HG03520 (cell line): ENCODE measurements around the gene SLC30A10.
"Not testable (repeated sequence)": the region's sequence is repeated elsewhere in the genome, so short reads cannot be mapped to it uniquely, and the experiment has no call there.

Source experiments
- ATAC-seq: cut with Tn5 transposase; IDR thresholded peaks from one replicate; pipeline ENCODE4 v1.9.1; 2021; ENCODE audit warnings: mild to moderate bottlenecking, moderate library complexity; ENCODE audit not compliant: unreplicated experiment

SLC30A10 gene

GRCh38 chr1:219927956-219928790, at the start of gene SLC30A10:
SLC30A10 (minus strand) TSS chr1:219928557; CDS start chr1:219928440, 117 bp downstream.
- no peak for ATAC-seq

GRCh38 chr1:219973213-219973612, 44.9 kb upstream of the SLC30A10 start:
- no peak for ATAC-seq

- no peak for ATAC-seq
Measured at GRCh38 chr1:219967361-219967760, 39.0 kb upstream of the SLC30A10 start.

GRCh38 chr1:219966071-219966349, 37.7 kb upstream of the SLC30A10 start:
- ATAC-seq: no peak

- ATAC-seq: no peak
Measured at GRCh38 chr1:219965285-219966070, 37.1 kb upstream of the SLC30A10 start.

- ATAC-seq: no peak
Measured at GRCh38 chr1:219963432-219963831, 35.1 kb upstream of the SLC30A10 start.

- no peak for ATAC-seq
Measured at GRCh38 chr1:219961684-219962083, 33.3 kb upstream of the SLC30A10 start.

- ATAC-seq: no peak
Measured at GRCh38 chr1:219959540-219960203, 31.3 kb upstream of the SLC30A10 start.

GRCh38 chr1:219958875-219959417, 30.6 kb upstream of the SLC30A10 start:
- no peak for ATAC-seq

GRCh38 chr1:219954736-219955421, 26.5 kb upstream of the SLC30A10 start:
- ATAC-seq: no peak

GRCh38 chr1:219954052-219954451, 25.7 kb upstream of the SLC30A10 start:
- ATAC-seq: no peak

- no peak for ATAC-seq
Measured at GRCh38 chr1:219952361-219952760, 24.0 kb upstream of the SLC30A10 start.

GRCh38 chr1:219949227-219949626, 20.9 kb upstream of the SLC30A10 start:
- ATAC-seq: not testable (repeated sequence)

GRCh38 chr1:219948766-219949165, 20.4 kb upstream of the SLC30A10 start:
- not testable (repeated sequence) for ATAC-seq

GRCh38 chr1:219945795-219946194, 17.4 kb upstream of the SLC30A10 start:
- ATAC-seq: no peak

- no peak for ATAC-seq
Measured at GRCh38 chr1:219941179-219942118, 13.1 kb upstream of the SLC30A10 start.

- no peak for ATAC-seq
Measured at GRCh38 chr1:219940707-219941106, 12.3 kb upstream of the SLC30A10 start.

GRCh38 chr1:219938706-219939105, 10.3 kb upstream of the SLC30A10 start:
- no peak for ATAC-seq

- not testable (repeated sequence) for ATAC-seq
Measured at GRCh38 chr1:219933763-219934162, 5.4 kb upstream of the SLC30A10 start.

- ATAC-seq: no peak
Measured at GRCh38 chr1:219931033-219931432, 2.7 kb upstream of the SLC30A10 start.
